ENCODE results near the gene PTPRT. TPM values are rescaled to one million over a fixed set of nuclear protein-coding genes. Genes with fewer than 3 reads are reported as not detected.

The PTPRT gene
- total and polyA plus RNA-seq, 2 experiments from 2014 or later: not detected

- no peaks in the 10 kb centered on the region; the same call in 1 of the 2 replicates for H3K36me3 ChIP-seq (ENCODE audit: insufficient read depth)
- no peaks in the 10 kb centered on the region for H4K20me1 ChIP-seq (replicated peaks; ENCODE audit: insufficient read depth)
- no peak overlapping the region for H2AFZ ChIP-seq
- H3K27ac ChIP-seq (ENCODE audit: low read depth): no peak overlapping the region
- H3K79me2 ChIP-seq (replicated peaks; ENCODE audit: insufficient read depth): no peaks in the 10 kb centered on the region
- H3K4me3 ChIP-seq: no peak overlapping the region
- H3K4me1 Mint-ChIP-seq: no peaks in the 10 kb centered on the region
- H3K27me3 ChIP-seq (ENCODE audit: insufficient read depth): no peaks in the 10 kb centered on the region
- no peaks in the 10 kb centered on the region for H3K9me2 ChIP-seq (ENCODE audit: insufficient read depth)
- no peaks in the 10 kb centered on the region for H3K27me3 Mint-ChIP-seq (ENCODE audit: insufficient read depth, low read depth, poor library complexity)
- no peak for TF ChIP-seq EZH2 (IDR thresholded peaks at IDR 0.05; ENCODE audit: low read depth, unreplicated experiment)
- no peak for TF ChIP-seq EZH2phosphoT487 (IDR thresholded peaks at IDR 0.05; ENCODE audit: unreplicated experiment)
- no peak for TF ChIP-seq ZNF462 (CRISPR knock-in tag; IDR thresholded peaks at IDR 0.05)
- TF ChIP-seq STAT1 (IDR thresholded peaks at IDR 0.05; ENCODE audit: unreplicated experiment): no peak
- no peak overlapping the region for H3K4me2 ChIP-seq
- H3K4me1 ChIP-seq (ENCODE audit: insufficient read depth): no peaks in the 10 kb centered on the region
- no peak for DNase-seq (ENCODE audit: low spot score)
- H3K36me3 Mint-ChIP-seq (ENCODE audit: low read depth): peaks cover 38% of the 10 kb centered on the region
- no peak overlapping the region for H3K4me3 Mint-ChIP-seq
- no peak for ATAC-seq
- no peak overlapping the region for H3K27ac Mint-ChIP-seq
- no peaks in the 10 kb centered on the region for H3F3A ChIP-seq (replicated peaks; ENCODE audit: low read depth)
- peaks cover 99% of the 10 kb centered on the region for H3K9me3 Mint-ChIP-seq
These were observed 1064.3 kb downstream of the PTPRT start for GRCh38 chr20:42125426-42125825.

GRCh38 chr20:42123981-42124473 lies 1065.7 kb downstream of the PTPRT start:
- no peaks in the 10 kb centered on the region for H3F3A ChIP-seq (replicated peaks; ENCODE audit: low read depth)
- no peak overlapping the region for H3K27ac ChIP-seq (ENCODE audit: low read depth)
- H3K4me1 ChIP-seq (ENCODE audit: insufficient read depth): no peaks in the 10 kb centered on the region
- no peak for DNase-seq (ENCODE audit: low spot score)
- Mint-ChIP-seq H3K4me3 (no peak overlapping the region), H3K9me3 (peaks cover 98% of the 10 kb centered on the region), H3K27ac (no peak overlapping the region), H3K4me1 (no peaks in the 10 kb centered on the region), H3K27me3 (ENCODE audit: insufficient read depth, low read depth, poor library complexity) (no peaks in the 10 kb centered on the region), H3K36me3 (ENCODE audit: low read depth) (peaks cover 33% of the 10 kb centered on the region)
- no peaks in the 10 kb centered on the region; the same call in 1 of the 2 replicates for H3K36me3 ChIP-seq (ENCODE audit: insufficient read depth)
- no peaks in the 10 kb centered on the region for H3K9me2 ChIP-seq (ENCODE audit: insufficient read depth)
- no peak overlapping the region for H3K4me2 ChIP-seq
- H3K27me3 ChIP-seq (ENCODE audit: insufficient read depth): no peaks in the 10 kb centered on the region
- no peak overlapping the region for H2AFZ ChIP-seq
- H4K20me1 ChIP-seq (replicated peaks; ENCODE audit: insufficient read depth): no peaks in the 10 kb centered on the region
- ATAC-seq: no peak
- no peaks in the 10 kb centered on the region for H3K79me2 ChIP-seq (replicated peaks; ENCODE audit: insufficient read depth)
- H3K4me3 ChIP-seq: no peak overlapping the region
- TF ChIP-seq, protein P1, sequence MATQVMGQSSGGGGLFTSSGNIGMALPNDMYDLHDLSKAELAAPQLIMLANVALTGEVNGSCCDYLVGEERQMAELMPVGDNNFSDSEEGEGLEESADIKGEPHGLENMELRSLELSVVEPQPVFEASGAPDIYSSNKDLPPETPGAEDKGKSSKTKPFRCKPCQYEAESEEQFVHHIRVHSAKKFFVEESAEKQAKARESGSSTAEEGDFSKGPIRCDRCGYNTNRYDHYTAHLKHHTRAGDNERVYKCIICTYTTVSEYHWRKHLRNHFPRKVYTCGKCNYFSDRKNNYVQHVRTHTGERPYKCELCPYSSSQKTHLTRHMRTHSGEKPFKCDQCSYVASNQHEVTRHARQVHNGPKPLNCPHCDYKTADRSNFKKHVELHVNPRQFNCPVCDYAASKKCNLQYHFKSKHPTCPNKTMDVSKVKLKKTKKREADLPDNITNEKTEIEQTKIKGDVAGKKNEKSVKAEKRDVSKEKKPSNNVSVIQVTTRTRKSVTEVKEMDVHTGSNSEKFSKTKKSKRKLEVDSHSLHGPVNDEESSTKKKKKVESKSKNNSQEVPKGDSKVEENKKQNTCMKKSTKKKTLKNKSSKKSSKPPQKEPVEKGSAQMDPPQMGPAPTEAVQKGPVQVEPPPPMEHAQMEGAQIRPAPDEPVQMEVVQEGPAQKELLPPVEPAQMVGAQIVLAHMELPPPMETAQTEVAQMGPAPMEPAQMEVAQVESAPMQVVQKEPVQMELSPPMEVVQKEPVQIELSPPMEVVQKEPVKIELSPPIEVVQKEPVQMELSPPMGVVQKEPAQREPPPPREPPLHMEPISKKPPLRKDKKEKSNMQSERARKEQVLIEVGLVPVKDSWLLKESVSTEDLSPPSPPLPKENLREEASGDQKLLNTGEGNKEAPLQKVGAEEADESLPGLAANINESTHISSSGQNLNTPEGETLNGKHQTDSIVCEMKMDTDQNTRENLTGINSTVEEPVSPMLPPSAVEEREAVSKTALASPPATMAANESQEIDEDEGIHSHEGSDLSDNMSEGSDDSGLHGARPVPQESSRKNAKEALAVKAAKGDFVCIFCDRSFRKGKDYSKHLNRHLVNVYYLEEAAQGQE (IDR thresholded peaks at IDR 0.05; ENCODE audit: unreplicated experiment): no peak
- TF ChIP-seq JUNB (IDR thresholded peaks at IDR 0.05; ENCODE audit: unreplicated experiment) (no peak), STAT1 (IDR thresholded peaks at IDR 0.05; ENCODE audit: unreplicated experiment) (no peak), POLR2AphosphoS5 (IDR thresholded peaks at IDR 0.05; ENCODE audit: low read depth) (no peak), CTCF (conservative IDR thresholded peaks at IDR 0.05; ENCODE audit: low read depth in 2 of 2) (no peak)
- TF ChIP-seq, protein P2, sequence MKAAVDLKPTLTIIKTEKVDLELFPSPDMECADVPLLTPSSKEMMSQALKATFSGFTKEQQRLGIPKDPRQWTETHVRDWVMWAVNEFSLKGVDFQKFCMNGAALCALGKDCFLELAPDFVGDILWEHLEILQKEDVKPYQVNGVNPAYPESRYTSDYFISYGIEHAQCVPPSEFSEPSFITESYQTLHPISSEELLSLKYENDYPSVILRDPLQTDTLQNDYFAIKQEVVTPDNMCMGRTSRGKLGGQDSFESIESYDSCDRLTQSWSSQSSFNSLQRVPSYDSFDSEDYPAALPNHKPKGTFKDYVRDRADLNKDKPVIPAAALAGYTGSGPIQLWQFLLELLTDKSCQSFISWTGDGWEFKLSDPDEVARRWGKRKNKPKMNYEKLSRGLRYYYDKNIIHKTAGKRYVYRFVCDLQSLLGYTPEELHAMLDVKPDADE (IDR thresholded peaks at IDR 0.05): no peak
